NCI-H2171 treated with DMSO at 0.1 percent for 48 hours (cell line): ENCODE results near the gene TMEM266.

Experiments
- DNase-seq: peaks from one replicate; lab custom pipeline; 2025; lab: John Stamatoyannopoulos, UW

The TMEM266 gene

DNA sequence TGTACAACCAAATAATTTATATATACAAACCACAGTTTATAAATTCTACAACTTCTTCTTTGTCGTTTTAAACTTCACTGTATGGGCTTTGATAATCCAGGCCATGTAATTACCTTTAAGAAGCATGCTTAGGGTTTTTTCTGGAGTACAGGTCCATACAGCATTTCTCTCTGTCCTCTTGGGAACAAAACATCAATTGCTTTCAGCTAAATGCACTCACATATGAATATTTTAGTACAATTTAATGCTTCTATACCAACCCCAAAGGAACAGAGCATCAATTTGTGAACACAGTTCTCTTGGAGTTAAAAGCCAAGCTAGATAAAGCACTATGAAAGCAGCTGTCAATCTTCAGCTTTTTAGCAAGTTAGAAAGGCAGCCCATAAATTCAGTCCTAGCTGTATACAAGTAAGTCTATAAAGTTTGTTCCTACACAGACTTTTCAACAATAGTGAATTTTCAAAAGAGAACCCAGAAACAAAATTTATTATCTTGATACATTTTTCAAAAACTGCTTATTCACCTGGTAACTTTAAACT, 185.4 kb downstream of the TMEM266 start:
- no peak for DNase-seq

DNA sequence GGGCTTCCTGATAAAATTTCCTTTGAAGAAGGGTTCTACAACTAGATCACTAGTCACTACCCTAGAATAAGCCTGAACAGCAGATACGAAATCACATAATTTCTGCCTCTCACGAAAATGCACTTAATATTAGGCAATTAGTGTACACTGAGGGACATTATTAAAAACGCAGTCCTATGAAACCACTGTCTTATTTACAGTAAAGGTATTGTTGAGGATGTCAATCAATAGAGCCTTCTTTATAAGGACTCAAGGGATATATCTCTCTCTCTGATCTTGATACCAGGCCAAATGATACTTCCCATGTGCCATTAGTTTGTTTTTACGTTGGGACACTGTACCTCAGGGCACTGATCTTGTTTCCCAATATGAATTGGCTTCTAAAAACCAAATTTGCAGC, 191.9 kb downstream of the TMEM266 start:
- no peak for DNase-seq

DNA sequence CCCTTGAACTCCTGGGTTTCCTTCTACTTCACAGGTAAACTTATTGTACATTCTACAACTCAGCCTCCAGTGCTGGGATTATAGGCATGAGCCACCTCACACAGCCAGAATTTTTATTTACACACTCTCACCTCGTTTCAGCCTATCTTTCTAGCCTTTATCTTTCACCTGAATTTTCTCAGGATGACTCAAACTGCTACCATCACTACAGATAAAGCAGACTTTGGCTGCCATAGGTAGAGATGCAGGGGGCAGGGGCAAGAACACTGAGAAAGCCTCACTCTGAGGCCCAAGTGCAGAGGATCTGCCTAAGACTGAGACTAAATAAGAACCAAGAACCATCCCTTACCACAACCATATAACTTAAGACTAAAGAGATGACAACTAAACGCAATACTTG, 192.5 kb downstream of the TMEM266 start:
- no peak for DNase-seq

DNA sequence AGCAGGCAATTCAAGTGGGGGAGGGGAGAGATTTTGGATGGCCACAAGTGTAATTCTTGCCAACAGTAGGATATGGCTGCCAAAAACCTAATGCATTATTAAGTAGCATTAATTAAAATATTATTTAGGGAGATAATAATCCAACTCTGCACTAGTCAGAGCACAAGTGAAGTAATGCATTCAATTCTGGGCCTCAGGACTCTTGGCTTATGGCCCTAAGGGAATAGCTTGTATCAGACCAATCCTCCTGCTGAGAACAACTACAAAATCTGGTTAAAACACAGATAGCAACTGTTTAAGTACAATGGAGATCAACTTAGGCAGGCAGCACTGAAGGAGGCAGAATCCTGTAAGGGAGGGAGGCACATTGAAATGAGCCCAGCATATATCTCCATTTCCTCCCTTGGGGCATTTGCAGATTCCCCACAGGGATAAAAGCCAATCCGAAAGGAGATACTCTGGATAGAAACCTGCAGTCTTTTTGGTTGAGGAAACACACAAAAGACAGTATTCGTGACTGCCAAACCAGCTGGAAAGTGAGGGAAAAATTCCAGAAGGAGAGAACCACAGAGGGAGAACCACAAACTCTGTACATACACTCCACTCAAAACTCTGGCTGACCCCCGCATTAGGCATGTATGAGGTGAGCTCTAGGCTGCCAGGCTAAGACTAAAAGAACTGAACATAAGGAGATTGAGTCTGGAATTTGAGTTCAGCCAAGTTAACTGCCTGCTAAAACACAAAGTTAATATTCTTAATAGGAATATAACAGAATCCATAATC, 194.1 kb downstream of the TMEM266 start:
- DNase-seq: peak; percentile 79
